GM23338 (cell line): ENCODE measurements around the gene LIPM. TPM values are rescaled to one million over a fixed set of nuclear protein-coding genes. Genes with fewer than 3 reads are reported as not detected.
"Not testable (repeated sequence)": the region's sequence is repeated elsewhere in the genome, so short reads cannot be mapped to it uniquely, and the experiment has no call there.

Experiments
- ATAC-seq: fragments of 200-7000 bp; cut with Tn5 transposase; 3 replicates; pipeline ENCODE4 v1.9.1; 2020
- DNase-seq: peaks from one replicate; pipeline ENCODE4 v3.0.0-alpha.2; 2015; ENCODE audit warnings: low spot score
- H2AFZ ChIP-seq: fragments of 200-600 bp; sonication (generic); 2 replicates; pipeline ENCODE4 v1.8.0; 2016; ENCODE audit warnings: antibody characterized with exemption, mild to moderate bottlenecking, moderate library complexity
- H3F3A ChIP-seq: fragments of 200-600 bp; sonication (generic); replicated peaks from 2 replicates; pipeline ENCODE4 v1.8.0; 2017; ENCODE audit warnings: antibody characterized with exemption, mixed run types, low read depth
- H3K27ac ChIP-seq: fragments of 200-600 bp; sonication (generic); 2 replicates; pipeline ENCODE4 v1.6.1; 2016; ENCODE audit warnings: low read depth
- H3K27me3 ChIP-seq: fragments of 200-600 bp; sonication (generic); 2 replicates; pipeline ENCODE4 v1.8.0; 2016; ENCODE audit warnings: mild to moderate bottlenecking, mixed run types, moderate library complexity; ENCODE audit not compliant: insufficient read depth
- H3K36me3 ChIP-seq: fragments of 200-600 bp; sonication (generic); 2 replicates; pipeline ENCODE4 v1.8.0; 2016; ENCODE audit warnings: mild to moderate bottlenecking; ENCODE audit not compliant: insufficient read depth
- H3K4me1 ChIP-seq: fragments of 200-600 bp; sonication (generic); 2 replicates; pipeline ENCODE4 v1.8.0; 2016; ENCODE audit warnings: mild to moderate bottlenecking, moderate library complexity; ENCODE audit not compliant: insufficient read depth
- H3K4me2 ChIP-seq: fragments of 200-600 bp; sonication (generic); 2 replicates; pipeline ENCODE4 v1.7.1; 2017; ENCODE audit warnings: mixed run types
- H3K4me3 ChIP-seq: fragments of 200-600 bp; sonication (generic); 2 replicates; pipeline ENCODE4 v1.6.1; 2016; ENCODE audit warnings: mixed run types
- H3K79me2 ChIP-seq: fragments of 200-600 bp; sonication (generic); replicated peaks from 2 replicates; pipeline ENCODE4 v1.8.0; 2017; ENCODE audit warnings: mild to moderate bottlenecking; ENCODE audit not compliant: insufficient read depth
- H3K9me2 ChIP-seq: fragments of 200-600 bp; sonication (generic); 2 replicates; pipeline ENCODE4 v1.8.0; 2017; ENCODE audit not compliant: insufficient read depth
- H4K20me1 ChIP-seq: fragments of 200-600 bp; sonication (generic); replicated peaks from 2 replicates; pipeline ENCODE4 v1.8.0; 2017; ENCODE audit warnings: mild to moderate bottlenecking; ENCODE audit not compliant: insufficient read depth
- H3K27ac Mint-ChIP-seq: 2 replicates; pipeline ENCODE4 v1.8.0; 2020; ENCODE audit warnings: inconsistent platforms, mild to moderate bottlenecking, moderate library complexity, mixed read lengths
- H3K27me3 Mint-ChIP-seq: 3 replicates; pipeline ENCODE4 v1.8.0; 2022; ENCODE audit warnings: low read depth, mild to moderate bottlenecking, moderate library complexity, mixed read lengths, inconsistent platforms; ENCODE audit not compliant: insufficient read depth, poor library complexity
- H3K36me3 Mint-ChIP-seq: 3 replicates; pipeline ENCODE4 v1.8.0; 2021; ENCODE audit warnings: low read depth, mild to moderate bottlenecking, inconsistent platforms, moderate library complexity, mixed read lengths
- H3K4me1 Mint-ChIP-seq: 3 replicates; pipeline ENCODE4 v1.8.0; 2020; ENCODE audit warnings: mild to moderate bottlenecking, inconsistent platforms, mixed read lengths
- H3K4me3 Mint-ChIP-seq: 3 replicates; pipeline ENCODE4 v1.8.0; 2021; ENCODE audit warnings: moderate library complexity, mild to moderate bottlenecking, inconsistent platforms, mixed read lengths
- H3K9me3 Mint-ChIP-seq: 3 replicates; pipeline ENCODE4 v1.8.0; 2020; ENCODE audit warnings: moderate library complexity, mild to moderate bottlenecking, inconsistent platforms, mixed read lengths
- CREB1 ChIP-seq: fragments of 250-450 bp; sonication (Bioruptor Pico); IDR thresholded peaks from 2 replicates; pipeline ENCODE4 v1.5.0; 2020; ENCODE audit warnings: low read depth, mild to moderate bottlenecking, moderate library complexity
- CTCF ChIP-seq, 2 experiments: fragments of 200-600 bp in 1 of 2; sonication (generic) in 1 of 2; conservative IDR thresholded peaks; 2 replicates each; pipeline versions ENCODE4 v1.5.1 to v1.6.1; 2016 to 2017; ENCODE audit warnings: antibody characterized with exemption in 2 of 2, low read depth in 2 of 2, mild to moderate bottlenecking in 2 of 2, moderate library complexity in 1 of 2
- EZH2phosphoT487 ChIP-seq: fragments of 200-600 bp; sonication (generic); IDR thresholded peaks from one replicate; pipeline ENCODE4 v1.8.1; 2018; ENCODE audit warnings: antibody characterized with exemption; ENCODE audit not compliant: unreplicated experiment
- JUNB ChIP-seq: IDR thresholded peaks from one replicate; pipeline ENCODE4 v1.6.1; 2016; ENCODE audit warnings: antibody characterized with exemption; ENCODE audit not compliant: unreplicated experiment
- ZNF114 ChIP-seq: fragments of 250-450 bp; sonication (Bioruptor Pico); IDR thresholded peaks from 2 replicates; pipeline ENCODE4 v1.5.0; 2020; ENCODE audit warnings: mild to moderate bottlenecking, moderate library complexity
- ZNF331 ChIP-seq: fragments of 250-450 bp; sonication (Bioruptor Pico); IDR thresholded peaks from 2 replicates; pipeline ENCODE4 v1.5.0; 2020; ENCODE audit warnings: low read depth, mild to moderate bottlenecking, moderate library complexity
- polyA plus RNA-seq: library from polyadenylated mRNA; unstranded; fragments of >200 nt; fragmentation: Nextera tagmentation; extraction: Ambion mirVana; gene quantifications from 2 replicates; pipeline ENCODE4 v1.2.1, GENCODE V29; 2016
- total RNA-seq: library from RNA; depleted of rRNA; stranded (reverse); fragments of >200 nt; shearing (Covaris generic); gene quantifications from 2 replicates; pipeline ENCODE4 v1.2.3, GENCODE V29; 2014

LIPM gene
- total and polyA plus RNA-seq, 2 experiments from 2014 or later, result not detected

DNA sequence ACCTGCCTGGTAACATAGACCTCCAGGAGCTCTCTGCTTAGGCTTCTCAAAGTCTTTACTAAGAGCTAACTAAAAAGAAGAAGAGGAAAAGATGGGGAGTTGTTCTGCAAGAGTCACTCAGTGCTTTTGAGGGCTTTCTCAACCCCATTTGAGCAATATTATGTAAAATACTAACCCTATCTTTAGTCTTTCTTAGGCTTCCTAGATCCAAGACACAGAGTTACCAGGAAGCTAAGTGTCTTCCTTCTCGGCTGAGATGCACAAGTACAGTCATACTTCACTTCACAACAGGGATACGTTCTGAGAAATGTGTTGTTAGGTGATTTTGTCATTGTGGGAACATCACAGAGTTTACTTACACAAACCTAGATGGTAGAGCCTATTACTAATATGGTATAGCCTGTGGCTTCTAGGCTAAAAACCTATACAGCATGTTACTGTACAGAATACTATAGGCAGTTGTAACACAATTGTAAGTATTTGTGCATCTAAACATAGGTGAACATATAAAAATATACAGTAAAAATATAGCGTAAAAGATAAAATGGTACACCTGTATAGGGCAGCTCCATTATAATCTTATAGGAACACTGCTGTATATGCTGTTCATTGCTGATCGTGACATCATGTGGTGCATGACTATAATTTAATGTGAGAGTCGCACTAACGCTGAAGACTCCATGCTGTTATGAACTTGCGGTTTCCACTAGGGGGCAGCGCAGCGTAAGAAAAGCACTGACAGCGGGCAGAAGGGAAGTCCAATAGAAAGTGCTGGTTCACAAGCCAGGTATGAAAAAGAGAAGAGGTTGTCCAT lies 32.8 kb downstream of the LIPM start:
- Mint-ChIP-seq H3K36me3 (no peaks in the 10 kb centered on the region), H3K27me3 (no peaks in the 10 kb centered on the region), H3K4me3 (no peak overlapping the region), H3K9me3 (no peaks in the 10 kb centered on the region), H3K4me1 (no peaks in the 10 kb centered on the region), H3K27ac (no peak overlapping the region)
- no peak overlapping the region; the same call in 1 of the 2 replicates for H2AFZ ChIP-seq
- TF ChIP-seq CREB1, result 0 out of 2 replicates have a peak, but pooled peaks have one; percentile 21
- peak; percentile 96 to 98 for TF ChIP-seq CTCF (conservative IDR thresholded peaks at IDR 0.05; ENCODE audit: low read depth in 2 of 2)
- TF ChIP-seq ZNF114 (CRISPR knock-in tag), result no peak
- no peak overlapping the region for H3K4me3 ChIP-seq
- no peaks in the 10 kb centered on the region for H3K9me2 ChIP-seq
- H3K27me3 ChIP-seq, result no peaks in the 10 kb centered on the region
- no peaks in the 10 kb centered on the region for H3K4me1 ChIP-seq
- H3K36me3 ChIP-seq, result no peaks in the 10 kb centered on the region
- no peaks in the 10 kb centered on the region for H4K20me1 ChIP-seq
- H3K4me2 ChIP-seq, result no peak overlapping the region
- no peaks in the 10 kb centered on the region for H3F3A ChIP-seq
- no peak overlapping the region for H3K27ac ChIP-seq
- DNase-seq (peak; percentile 86), ATAC-seq (peak; percentile 95)
- H3K79me2 ChIP-seq, result no peaks in the 10 kb centered on the region

GRCh38 chr10:88835910-88836221 lies 33.3 kb downstream of the LIPM start:
- Mint-ChIP-seq H3K27ac (no peak overlapping the region), H3K9me3 (no peaks in the 10 kb centered on the region), H3K27me3 (no peaks in the 10 kb centered on the region), H3K4me1 (no peaks in the 10 kb centered on the region), H3K36me3 (no peaks in the 10 kb centered on the region), H3K4me3 (no peak overlapping the region)
- Histone ChIP-seq H3K4me1 (no peaks in the 10 kb centered on the region), H3K79me2 (no peaks in the 10 kb centered on the region), H3K4me2 (no peak overlapping the region), H3K27me3 (no peaks in the 10 kb centered on the region), H3K36me3 (no peaks in the 10 kb centered on the region), H3K9me2 (no peaks in the 10 kb centered on the region), H2AFZ (no peak overlapping the region), H3K27ac (no peak overlapping the region), H3F3A (no peaks in the 10 kb centered on the region), H4K20me1 (no peaks in the 10 kb centered on the region), H3K4me3 (no peak overlapping the region)
- no peak for ATAC-seq
- TF ChIP-seq ZNF331, result no peak
- no peak for TF ChIP-seq EZH2phosphoT487
- TF ChIP-seq JUNB, result no peak
- no peak for DNase-seq

GRCh38 chr10:88837632-88838031 lies 35.1 kb downstream of the LIPM start:
- H3F3A ChIP-seq, H3K4me2 ChIP-seq, DNase-seq, H3K27me3 Mint-ChIP-seq, H3K4me1 Mint-ChIP-seq, H3K4me3 Mint-ChIP-seq, H3K36me3 Mint-ChIP-seq, ATAC-seq, H3K9me3 Mint-ChIP-seq, H4K20me1 ChIP-seq, H3K27ac ChIP-seq, H3K79me2 ChIP-seq, H2AFZ ChIP-seq, H3K4me3 ChIP-seq, H3K4me1 ChIP-seq, H3K36me3 ChIP-seq, H3K27ac Mint-ChIP-seq, H3K9me2 ChIP-seq, H3K27me3 ChIP-seq: not testable (repeated sequence)
